GM21515 (cell line): ENCODE measurements around the gene MAN2B1.
A peak's percentile ranks its signal among the peaks of the same experiment; 100 is the strongest.
"Not testable (repeated sequence)": the region's sequence is repeated elsewhere in the genome, so short reads cannot be mapped to it uniquely, and the experiment has no call there.

Experiments used
- ATAC-seq: cut with Tn5 transposase; IDR thresholded peaks from one replicate; pipeline ENCODE4 v1.9.1; 2021; ENCODE audit not compliant: unreplicated experiment

MAN2B1 gene

GRCh38 chr19:12623361-12624031 lies 43.0 kb downstream of the MAN2B1 start:
- ATAC-seq: no peak

GRCh38 chr19:12621253-12622024 lies 45.1 kb downstream of the MAN2B1 start:
- not testable (repeated sequence) for ATAC-seq

- ATAC-seq: no peak
Observed at GRCh38 chr19:12617646-12618045, 48.9 kb downstream of the MAN2B1 start.

GRCh38 chr19:12611361-12611699 lies 55.2 kb downstream of the MAN2B1 start:
- ATAC-seq: no peak

GRCh38 chr19:12610540-12611360 lies 55.8 kb downstream of the MAN2B1 start, which contains the start of the genes ZNF490 and ZNF791:
Gene ZNF490 (minus strand): TSS chr19:12610813. CDS start chr19:12610680, 133 bp downstream.
Gene ZNF791 (plus strand): TSS chr19:12610920. CDS start chr19:12611080, 160 bp downstream.
- ATAC-seq: peak; percentile 70

GRCh38 chr19:12607631-12608030 lies 58.9 kb downstream of the MAN2B1 start:
- no peak for ATAC-seq

GRCh38 chr19:12606796-12607195 lies 59.7 kb downstream of the MAN2B1 start:
- ATAC-seq: no peak

- ATAC-seq: peak; percentile 52
Observed at GRCh38 chr19:12603714-12604113, 62.8 kb downstream of the MAN2B1 start.

- ATAC-seq: no peak
Observed at GRCh38 chr19:12597594-12597993, 68.9 kb downstream of the MAN2B1 start.

GRCh38 chr19:12596927-12597548 lies 69.5 kb downstream of the MAN2B1 start:
- no peak for ATAC-seq
